Putamen (tissue), 1 donor: ENCODE data around the gene FGFR2.
"Not testable (repeated sequence)": the region's sequence is repeated elsewhere in the genome, so short reads cannot be mapped to it uniquely, and the experiment has no call there.

ENCODE experiments used
- DNase-seq: peaks from one replicate; pipeline ENCODE4 v3.0.0-alpha.2; 2016; ENCODE audit warnings: low spot score

FGFR2 gene

GRCh38 chr10:121590772-121591171 is 7.5 kb downstream of the FGFR2 start:
- DNase-seq = no peak

- no peak for DNase-seq
Measured at GRCh38 chr10:121589553-121589952, 8.7 kb downstream of the FGFR2 start.

- DNase-seq = no peak
Measured at GRCh38 chr10:121583857-121584256, 14.4 kb downstream of the FGFR2 start.

- no peak for DNase-seq
Measured at GRCh38 chr10:121583258-121583657, 15.0 kb downstream of the FGFR2 start.

- no peak for DNase-seq
Measured at GRCh38 chr10:121580276-121581116, 17.7 kb downstream of the FGFR2 start.

- no peak for DNase-seq
Measured at GRCh38 chr10:121579656-121580055, 18.6 kb downstream of the FGFR2 start.

GRCh38 chr10:121578965-121579364 is 19.3 kb downstream of the FGFR2 start:
- DNase-seq = no peak

GRCh38 chr10:121578298-121578697 is 19.9 kb downstream of the FGFR2 start:
- no peak for DNase-seq

- DNase-seq = no peak
Measured at GRCh38 chr10:121577568-121577967, 20.7 kb downstream of the FGFR2 start.

GRCh38 chr10:121576139-121576538 is 22.1 kb downstream of the FGFR2 start:
- DNase-seq = no peak

GRCh38 chr10:121574519-121575166 is 23.6 kb downstream of the FGFR2 start:
- no peak for DNase-seq

GRCh38 chr10:121573538-121573941 is 24.7 kb downstream of the FGFR2 start:
- DNase-seq = no peak

- DNase-seq = no peak
Measured at GRCh38 chr10:121572859-121573537, 25.2 kb downstream of the FGFR2 start.

- no peak for DNase-seq
Measured at GRCh38 chr10:121570315-121570714, 27.9 kb downstream of the FGFR2 start.

GRCh38 chr10:121568275-121568674 is 30.0 kb downstream of the FGFR2 start:
- DNase-seq = no peak

GRCh38 chr10:121567569-121567968 is 30.7 kb downstream of the FGFR2 start:
- no peak for DNase-seq

- peak; percentile 66 for DNase-seq
Measured at GRCh38 chr10:121566755-121567154, 31.5 kb downstream of the FGFR2 start.

- DNase-seq = no peak
Measured at GRCh38 chr10:121559326-121560026, 38.8 kb downstream of the FGFR2 start.

GRCh38 chr10:121558238-121558637 is 40.0 kb downstream of the FGFR2 start:
- no peak for DNase-seq

- DNase-seq = no peak
Measured at GRCh38 chr10:121556918-121557573, 41.2 kb downstream of the FGFR2 start.

GRCh38 chr10:121556455-121556854 is 41.8 kb downstream of the FGFR2 start:
- no peak for DNase-seq

GRCh38 chr10:121554916-121555315 is 43.3 kb downstream of the FGFR2 start:
- DNase-seq = not testable (repeated sequence)
